OCI-LY7 (cell line): ENCODE results near the gene SLCO2A1.

Experiments used
- EZH2phosphoT487 ChIP-seq: fragments of 200-600 bp; sonication (generic); IDR thresholded peaks from 2 replicates; pipeline ENCODE4 v1.6.1; 2018; ENCODE audit warnings: low read depth, borderline replicate concordance, mild to moderate bottlenecking, mixed run types, antibody characterized with exemption, low read length, moderate library complexity, mixed read lengths
- TF ChIP-seq, protein P1 (sequence below): fragments of 200-600 bp; sonication (generic); conservative IDR thresholded peaks from 2 replicates; pipeline ENCODE4 v1.5.1; 2014; ENCODE audit warnings: mild to moderate bottlenecking, antibody characterized with exemption, low read length, moderate library complexity, mixed read lengths

DNA sequence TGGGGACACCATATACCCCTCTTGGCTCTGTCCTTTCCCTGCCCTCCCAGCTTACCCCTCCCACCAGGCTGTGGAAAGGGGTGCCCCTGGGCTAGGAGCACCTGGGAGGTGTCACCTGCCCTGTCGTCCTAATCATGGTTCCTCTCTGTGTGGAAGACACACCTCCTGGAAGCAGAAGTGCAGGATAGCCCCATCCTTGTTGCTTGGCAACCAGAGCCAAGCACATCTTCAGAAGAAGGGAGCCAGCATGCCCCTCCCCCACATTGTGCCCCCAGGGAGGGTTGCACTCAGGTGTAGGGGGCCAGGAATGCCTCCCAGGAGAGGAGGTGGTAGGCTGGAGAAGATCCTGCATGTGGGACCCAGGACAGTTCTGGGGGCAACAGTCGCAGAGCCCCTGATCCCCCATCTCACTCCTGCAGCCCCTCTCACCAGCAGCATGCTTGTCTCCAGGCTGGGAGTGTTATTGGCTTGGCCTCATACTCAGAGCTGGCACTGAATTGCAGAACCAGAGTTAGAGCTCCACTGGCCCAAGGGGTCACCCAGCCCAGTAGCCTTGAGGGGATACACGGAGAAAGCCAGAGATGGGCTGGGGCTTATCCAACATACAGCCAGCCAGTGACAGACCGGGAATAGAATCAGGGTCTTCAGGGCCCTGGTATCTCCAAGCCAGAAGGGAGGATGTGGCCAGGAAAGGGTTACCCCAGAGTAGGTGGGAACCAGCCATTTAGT lies 142.5 kb downstream of the SLCO2A1 start:
- TF ChIP-seq, protein P1, sequence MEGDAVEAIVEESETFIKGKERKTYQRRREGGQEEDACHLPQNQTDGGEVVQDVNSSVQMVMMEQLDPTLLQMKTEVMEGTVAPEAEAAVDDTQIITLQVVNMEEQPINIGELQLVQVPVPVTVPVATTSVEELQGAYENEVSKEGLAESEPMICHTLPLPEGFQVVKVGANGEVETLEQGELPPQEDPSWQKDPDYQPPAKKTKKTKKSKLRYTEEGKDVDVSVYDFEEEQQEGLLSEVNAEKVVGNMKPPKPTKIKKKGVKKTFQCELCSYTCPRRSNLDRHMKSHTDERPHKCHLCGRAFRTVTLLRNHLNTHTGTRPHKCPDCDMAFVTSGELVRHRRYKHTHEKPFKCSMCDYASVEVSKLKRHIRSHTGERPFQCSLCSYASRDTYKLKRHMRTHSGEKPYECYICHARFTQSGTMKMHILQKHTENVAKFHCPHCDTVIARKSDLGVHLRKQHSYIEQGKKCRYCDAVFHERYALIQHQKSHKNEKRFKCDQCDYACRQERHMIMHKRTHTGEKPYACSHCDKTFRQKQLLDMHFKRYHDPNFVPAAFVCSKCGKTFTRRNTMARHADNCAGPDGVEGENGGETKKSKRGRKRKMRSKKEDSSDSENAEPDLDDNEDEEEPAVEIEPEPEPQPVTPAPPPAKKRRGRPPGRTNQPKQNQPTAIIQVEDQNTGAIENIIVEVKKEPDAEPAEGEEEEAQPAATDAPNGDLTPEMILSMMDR, result no peak
- TF ChIP-seq EZH2phosphoT487, result no peak
